Suprapubic skin (tissue), 4 donors: ENCODE measurements around the gene RPTOR. TPM values are rescaled to one million over a fixed set of nuclear protein-coding genes. Genes with fewer than 3 reads are reported as not detected.

Experiments
- DNase-seq, 2 donors: peaks; one replicate each; pipeline ENCODE4 v3.0.0-alpha.2; 2019; ENCODE audit warnings: low spot score in 2 of 2
- H3K27ac ChIP-seq: fragments of 200-600 bp; sonication (generic); one replicate; pipeline ENCODE4 v1.5.1; 2019
- H3K27me3 ChIP-seq: fragments of 200-600 bp; sonication (generic); one replicate; pipeline ENCODE4 v1.5.1; 2019
- H3K36me3 ChIP-seq: fragments of 200-600 bp; sonication (generic); one replicate; pipeline ENCODE4 v1.5.1; 2019
- H3K4me1 ChIP-seq: fragments of 200-600 bp; sonication (generic); one replicate; pipeline ENCODE4 v1.5.1; 2019
- H3K4me3 ChIP-seq: fragments of 200-600 bp; sonication (generic); one replicate; pipeline ENCODE4 v1.5.1; 2019; ENCODE audit warnings: mild to moderate bottlenecking
- H3K9me3 ChIP-seq: fragments of 200-600 bp; sonication (generic); one replicate; pipeline ENCODE4 v1.5.1; 2019
- EP300 ChIP-seq: sonication (generic); formaldehyde crosslinking; IDR thresholded peaks from one replicate; pipeline ENCODE4 v1.6.1; 2017; ENCODE audit warnings: antibody characterized with exemption
- POLR2A ChIP-seq, 2 donors: fragments of 450-650 bp; IDR thresholded peaks; one replicate each; pipeline ENCODE4 v1.6.1; 2017; ENCODE audit warnings: antibody characterized with exemption in 2 of 2, mild to moderate bottlenecking in 2 of 2, moderate library complexity in 2 of 2
- POLR2AphosphoS5 ChIP-seq, 3 donors: sonication (generic); formaldehyde crosslinking; IDR thresholded peaks; one replicate each; pipeline ENCODE4 v1.6.1; 2017; ENCODE audit warnings: antibody characterized with exemption in 3 of 3
- WGBS: methylation state at CpG from one replicate; pipeline ENCODE4 v1.1.5; 2018; 5-methylcytosine and 5-hydroxymethylcytosine counted together
- total RNA-seq, 4 donors: library from RNA; depleted of rRNA; stranded (reverse); fragments of >200 nt; gene quantifications; one replicate each; pipeline ENCODE4 v1.1.0, GENCODE V29; 2016
- TF ChIP-seq, protein P1 (sequence below), 2 donors: fragments of 200-600 bp in 1 of 2; fragments of 450-650 bp in 1 of 2; sonication (generic) in 1 of 2; IDR thresholded peaks; one replicate each; pipeline ENCODE4 v1.5.1; 2016 to 2019; ENCODE audit warnings: antibody characterized with exemption in 2 of 2, mild to moderate bottlenecking in 1 of 2, moderate library complexity in 1 of 2

Gene RPTOR
- total RNA-seq, 4 donors from 2014 or later = 45.8 to 84.6 (median 53.0) TPM

DNA sequence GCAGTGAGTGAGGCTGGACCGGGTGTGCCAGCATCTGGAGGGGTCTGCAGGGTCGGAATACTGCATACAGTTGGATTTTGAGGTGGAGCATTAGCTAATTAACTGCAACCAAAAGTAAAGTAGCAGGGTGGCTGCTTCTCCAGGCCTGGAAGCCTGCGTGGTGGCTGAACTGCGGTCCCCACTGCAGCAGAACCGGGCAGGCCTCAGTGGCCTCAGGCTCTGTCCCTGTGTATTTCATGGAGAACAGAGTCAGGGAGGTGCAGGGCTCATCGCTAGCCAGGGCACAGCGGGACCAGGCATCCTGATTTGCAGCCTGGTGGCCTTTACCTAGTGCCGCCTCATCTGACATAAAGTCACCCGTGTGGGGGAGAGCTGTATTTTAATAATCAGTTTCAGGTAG is 131.9 kb downstream of the RPTOR start:
- H3K9me3 ChIP-seq = no peaks in the 10 kb centered on the region
- H3K36me3 ChIP-seq = no peaks in the 10 kb centered on the region
- WGBS = 80% methylated on average over 6 of the region's 9 CpGs
- TF ChIP-seq POLR2A (IDR thresholded peaks at IDR 0.05) (no peak), EP300 (no peak), POLR2AphosphoS5 (IDR thresholded peaks at IDR 0.05) (no peak)
- TF ChIP-seq, protein P1, sequence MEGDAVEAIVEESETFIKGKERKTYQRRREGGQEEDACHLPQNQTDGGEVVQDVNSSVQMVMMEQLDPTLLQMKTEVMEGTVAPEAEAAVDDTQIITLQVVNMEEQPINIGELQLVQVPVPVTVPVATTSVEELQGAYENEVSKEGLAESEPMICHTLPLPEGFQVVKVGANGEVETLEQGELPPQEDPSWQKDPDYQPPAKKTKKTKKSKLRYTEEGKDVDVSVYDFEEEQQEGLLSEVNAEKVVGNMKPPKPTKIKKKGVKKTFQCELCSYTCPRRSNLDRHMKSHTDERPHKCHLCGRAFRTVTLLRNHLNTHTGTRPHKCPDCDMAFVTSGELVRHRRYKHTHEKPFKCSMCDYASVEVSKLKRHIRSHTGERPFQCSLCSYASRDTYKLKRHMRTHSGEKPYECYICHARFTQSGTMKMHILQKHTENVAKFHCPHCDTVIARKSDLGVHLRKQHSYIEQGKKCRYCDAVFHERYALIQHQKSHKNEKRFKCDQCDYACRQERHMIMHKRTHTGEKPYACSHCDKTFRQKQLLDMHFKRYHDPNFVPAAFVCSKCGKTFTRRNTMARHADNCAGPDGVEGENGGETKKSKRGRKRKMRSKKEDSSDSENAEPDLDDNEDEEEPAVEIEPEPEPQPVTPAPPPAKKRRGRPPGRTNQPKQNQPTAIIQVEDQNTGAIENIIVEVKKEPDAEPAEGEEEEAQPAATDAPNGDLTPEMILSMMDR (IDR thresholded peaks at IDR 0.05) = no peak
- DNase-seq = no peak
- H3K4me3 ChIP-seq = no peak overlapping the region
- peaks cover 4% of the 10 kb centered on the region for H3K4me1 ChIP-seq
- no peak overlapping the region for H3K27ac ChIP-seq
- no peaks in the 10 kb centered on the region for H3K27me3 ChIP-seq

DNA sequence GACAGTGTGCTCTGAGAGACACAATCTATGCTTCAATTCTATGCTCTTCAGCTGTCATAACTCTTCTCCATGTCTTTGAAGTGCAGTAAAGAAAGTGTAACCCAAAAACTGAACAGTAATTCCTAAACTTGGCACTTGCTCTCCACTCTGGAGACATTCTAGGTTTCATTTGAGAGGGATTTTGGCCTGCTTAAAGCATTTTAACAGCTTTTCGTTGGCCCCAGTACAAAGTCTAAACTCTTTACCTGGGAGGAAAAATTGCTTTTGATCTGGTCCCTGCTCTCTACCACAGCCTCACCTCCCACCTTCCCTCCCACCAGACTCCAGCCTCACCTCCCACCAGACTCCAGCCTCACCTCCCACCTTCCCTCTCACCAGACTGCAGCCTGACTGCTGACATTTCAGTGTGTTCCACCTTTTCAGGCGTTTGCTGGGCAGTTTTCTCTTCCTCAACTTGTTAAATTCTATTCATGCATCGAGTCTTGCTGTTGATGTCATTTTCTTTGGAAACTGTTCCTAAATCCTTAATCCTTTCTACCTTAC is 132.6 kb downstream of the RPTOR start:
- Histone ChIP-seq H3K9me3 (no peaks in the 10 kb centered on the region), H3K27me3 (no peaks in the 10 kb centered on the region), H3K27ac (no peak overlapping the region), H3K4me3 (no peak overlapping the region), H3K36me3 (no peaks in the 10 kb centered on the region), H3K4me1 (peaks cover 4% of the 10 kb centered on the region)
- no peak for TF ChIP-seq EP300
- TF ChIP-seq, protein P1 (IDR thresholded peaks at IDR 0.05) = no peak
- no peak for TF ChIP-seq POLR2AphosphoS5 (IDR thresholded peaks at IDR 0.05)
- no peak for TF ChIP-seq POLR2A (IDR thresholded peaks at IDR 0.05)
- no peak for DNase-seq
- 84% methylated on average over 3 of the region's 3 CpGs for WGBS

DNA sequence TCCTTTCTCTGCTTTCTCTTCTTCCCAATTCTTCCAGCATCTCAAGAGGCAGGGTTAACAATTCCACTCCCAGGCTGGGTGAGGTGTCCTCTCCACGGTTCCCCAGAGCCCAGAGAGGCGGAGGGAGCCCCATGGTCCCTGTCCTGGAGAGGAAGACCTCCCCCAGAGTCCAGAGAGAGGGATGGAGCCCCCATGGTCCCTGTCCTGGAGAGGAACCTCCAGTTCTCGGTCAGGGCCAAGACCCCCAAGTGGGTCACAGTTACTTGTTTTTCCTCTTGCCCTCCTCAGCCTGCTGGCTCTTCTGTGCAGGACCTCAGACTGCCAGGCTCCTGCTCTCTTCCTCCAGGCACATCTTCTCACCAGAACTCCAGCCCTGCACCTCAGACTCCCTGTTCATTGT is 135.2 kb downstream of the RPTOR start:
- no peaks in the 10 kb centered on the region for H3K27me3 ChIP-seq
- no peaks in the 10 kb centered on the region for H3K9me3 ChIP-seq
- WGBS = 83% methylated on average over 3 of the region's 3 CpGs
- no peak for DNase-seq
- H3K27ac ChIP-seq = no peak overlapping the region
- peaks cover 4% of the 10 kb centered on the region for H3K4me1 ChIP-seq
- no peaks in the 10 kb centered on the region for H3K36me3 ChIP-seq
- H3K4me3 ChIP-seq = no peak overlapping the region
- TF ChIP-seq EP300 (no peak), POLR2A (IDR thresholded peaks at IDR 0.05) (no peak), POLR2AphosphoS5 (IDR thresholded peaks at IDR 0.05) (no peak)
- TF ChIP-seq, protein P1 (IDR thresholded peaks at IDR 0.05) = no peak

DNA sequence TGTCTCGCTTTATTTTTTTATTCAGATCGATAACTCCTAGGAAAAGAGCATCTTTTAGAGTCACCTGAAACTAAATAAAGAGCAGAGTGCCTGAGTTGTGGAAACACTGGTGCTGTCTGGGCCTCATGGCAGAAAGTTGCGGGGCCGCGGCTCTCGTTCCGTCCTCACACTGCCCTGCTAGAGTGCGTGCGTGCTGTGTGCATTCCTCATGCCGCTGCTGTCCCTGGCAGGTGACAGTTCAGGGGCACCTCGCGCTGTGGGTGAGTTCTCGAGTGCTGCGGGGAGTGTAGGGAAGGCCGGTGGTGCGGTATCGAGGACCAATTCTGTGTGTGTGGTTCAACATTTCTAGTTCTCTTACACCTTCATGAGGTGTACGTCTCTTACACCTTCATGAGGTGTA is 136.6 kb downstream of the RPTOR start:
- H3K27ac ChIP-seq = no peak overlapping the region
- H3K4me3 ChIP-seq = no peak overlapping the region
- no peak for DNase-seq
- TF ChIP-seq POLR2A (IDR thresholded peaks at IDR 0.05) (no peak), POLR2AphosphoS5 (IDR thresholded peaks at IDR 0.05) (no peak), EP300 (no peak)
- TF ChIP-seq, protein P1 (IDR thresholded peaks at IDR 0.05) = no peak
- no peaks in the 10 kb centered on the region for H3K36me3 ChIP-seq
- 98% methylated on average over 16 of the region's 18 CpGs for WGBS
- H3K27me3 ChIP-seq = no peaks in the 10 kb centered on the region
- no peaks in the 10 kb centered on the region for H3K9me3 ChIP-seq
- no peaks in the 10 kb centered on the region for H3K4me1 ChIP-seq

DNA sequence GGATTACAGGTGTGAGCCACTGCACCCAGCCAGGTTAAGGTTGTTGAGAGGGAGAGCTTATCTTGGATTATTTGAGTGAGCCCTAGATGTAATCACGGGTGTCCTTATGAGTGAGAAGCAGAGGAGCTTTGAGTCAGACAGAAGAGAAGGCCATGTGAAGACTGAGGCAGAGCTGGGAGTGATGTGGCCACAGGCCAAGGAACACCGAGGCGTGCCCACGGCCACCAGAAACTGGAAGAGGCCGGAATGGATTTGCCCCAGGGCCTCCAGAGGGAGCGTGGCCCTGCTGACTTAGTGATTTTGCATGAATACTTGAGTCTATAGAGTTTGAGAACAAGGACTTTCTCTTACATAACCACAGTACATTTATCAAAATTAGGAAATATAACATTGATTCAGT is 137.7 kb downstream of the RPTOR start:
- Histone ChIP-seq H3K9me3 (no peaks in the 10 kb centered on the region), H3K27me3 (no peaks in the 10 kb centered on the region), H3K4me1 (no peaks in the 10 kb centered on the region), H3K27ac (no peak overlapping the region), H3K36me3 (no peaks in the 10 kb centered on the region), H3K4me3 (no peak overlapping the region)
- no peak for DNase-seq
- WGBS = 74% methylated on average over 6 of the region's 6 CpGs
- no peak for TF ChIP-seq POLR2AphosphoS5 (IDR thresholded peaks at IDR 0.05)
- no peak for TF ChIP-seq POLR2A (IDR thresholded peaks at IDR 0.05)
- TF ChIP-seq, protein P1 (IDR thresholded peaks at IDR 0.05) = no peak
- TF ChIP-seq EP300 = no peak
